AG08396 (cell line): Measurements from ENCODE around the gene CACNB1.
A peak's percentile ranks its signal among the peaks of the same experiment; 100 is the strongest.

Experiments used
- DNase-seq: peaks from one replicate; pipeline ENCODE4 v3.0.0; 2012; ENCODE audit warnings: low spot score, mixed read lengths

The CACNB1 gene

DNA sequence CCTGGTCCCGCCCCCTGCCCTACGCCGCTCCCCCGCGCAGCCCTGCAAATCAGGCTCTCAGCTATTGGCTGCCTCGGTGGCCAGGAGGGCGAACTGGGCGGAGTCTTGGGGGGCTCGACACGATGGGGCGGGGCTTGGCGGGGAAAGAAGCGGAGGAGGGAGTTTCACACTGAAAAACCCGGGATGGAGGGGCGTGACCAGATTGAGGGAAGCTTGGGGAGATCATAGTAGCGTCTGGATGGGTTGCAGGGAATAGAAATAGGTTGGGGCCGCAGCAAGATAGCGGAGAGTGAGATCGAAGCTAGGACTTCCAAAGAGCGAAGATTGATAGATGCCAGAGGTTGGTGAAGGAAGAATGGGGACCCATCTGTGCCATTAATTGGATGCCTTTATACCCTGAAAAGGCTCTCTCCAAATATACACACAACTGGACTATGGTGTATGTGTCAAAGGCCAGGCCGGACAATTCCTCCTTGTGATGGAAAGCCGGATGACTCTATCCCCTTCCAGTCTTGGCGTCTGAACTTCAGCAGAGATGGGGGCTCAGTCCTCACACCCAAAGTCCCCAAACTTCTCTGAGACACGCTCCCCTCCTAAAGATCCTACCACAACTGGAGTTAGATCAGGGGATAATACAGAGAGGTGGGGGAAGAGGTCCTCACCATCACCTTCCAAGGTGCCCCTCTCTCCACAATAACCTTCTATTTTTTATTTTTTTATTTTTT lies 28.7 kb upstream of the CACNB1 start:
- DNase-seq = peak; percentile 76

DNA sequence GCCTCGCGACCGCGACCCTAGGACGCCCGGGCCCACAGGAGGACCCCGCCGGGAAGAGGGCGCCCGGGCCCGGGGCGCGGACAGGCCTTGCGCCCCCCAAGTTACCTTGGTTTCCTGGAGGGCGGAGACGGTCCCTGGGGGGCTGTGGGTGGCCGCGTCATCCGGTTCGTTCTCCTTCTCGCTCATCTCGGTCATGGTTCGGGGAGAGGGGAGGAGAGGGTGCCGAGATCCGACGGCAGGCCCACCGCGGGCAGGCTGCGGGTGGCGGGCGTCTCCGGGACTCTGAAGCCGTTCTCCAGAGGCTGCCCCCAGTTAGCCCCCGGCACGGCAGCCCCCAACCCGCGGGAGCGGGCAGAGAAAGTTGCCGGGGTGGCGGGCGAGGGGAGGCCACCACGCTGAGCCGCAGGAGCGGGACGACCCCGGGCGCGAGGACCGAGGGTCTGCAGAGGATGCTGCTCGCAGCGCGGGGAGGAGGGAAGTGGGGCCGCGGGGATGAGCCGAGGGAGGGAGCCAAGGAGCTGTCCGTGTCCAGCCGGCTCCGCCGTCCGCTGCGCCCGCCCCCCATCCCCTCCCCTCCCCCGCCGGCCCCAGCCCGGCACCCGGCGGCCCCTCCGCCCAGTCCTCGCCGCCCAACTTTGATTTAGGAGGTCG lies 28.0 kb upstream of the CACNB1 start, which contains the start of gene STAC2:
Gene STAC2 (minus strand): TSS at position 638 of the 651 bp plus-strand sequence. CDS start 443 bp downstream, at position 195.
- no peak for DNase-seq

GRCh38 chr17:39224778-39225307 lies 27.4 kb upstream of the CACNB1 start:
- no peak for DNase-seq

DNA sequence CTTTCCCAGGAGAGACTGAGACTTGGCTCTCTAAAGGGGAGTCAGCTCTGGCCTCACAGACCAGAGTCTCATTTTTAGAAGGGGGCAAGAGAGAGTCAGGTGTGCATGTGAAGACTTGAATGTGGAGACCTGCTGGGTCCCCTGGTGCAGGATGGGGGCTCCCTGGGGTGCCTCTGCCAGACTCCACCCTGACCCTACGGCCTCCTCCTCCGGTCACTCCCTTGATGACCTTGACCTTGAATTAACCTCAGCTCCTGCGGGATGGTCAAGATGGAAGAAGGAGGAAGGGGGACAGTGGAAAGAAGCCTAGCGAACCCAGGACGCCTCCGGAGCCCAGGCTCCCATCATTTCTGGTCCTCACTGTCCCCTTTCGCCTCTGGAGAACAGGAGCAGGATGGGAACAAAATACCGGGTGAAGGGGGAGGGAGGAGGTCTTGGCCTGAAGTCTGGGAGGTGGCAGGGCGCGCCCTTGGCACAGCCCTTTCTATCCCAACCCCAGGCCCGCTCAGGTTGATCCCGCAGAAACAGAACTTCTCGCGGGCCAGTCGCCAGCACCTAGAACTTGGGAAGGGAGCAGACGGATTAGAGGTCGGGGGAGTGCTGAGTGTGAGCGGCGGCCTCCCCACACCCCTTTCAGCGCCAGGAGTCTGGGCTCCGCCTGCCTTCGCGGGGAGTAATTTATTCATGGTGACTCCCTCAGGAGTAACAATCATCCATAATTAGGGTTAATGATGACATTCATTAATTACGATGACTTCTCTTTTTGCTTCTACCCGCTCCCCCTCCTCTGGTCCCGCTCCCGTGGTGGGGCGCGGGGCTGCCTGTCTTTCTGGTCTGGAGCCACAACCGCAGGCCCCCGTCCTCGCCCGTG lies 26.7 kb upstream of the CACNB1 start:
- DNase-seq = no peak

DNA sequence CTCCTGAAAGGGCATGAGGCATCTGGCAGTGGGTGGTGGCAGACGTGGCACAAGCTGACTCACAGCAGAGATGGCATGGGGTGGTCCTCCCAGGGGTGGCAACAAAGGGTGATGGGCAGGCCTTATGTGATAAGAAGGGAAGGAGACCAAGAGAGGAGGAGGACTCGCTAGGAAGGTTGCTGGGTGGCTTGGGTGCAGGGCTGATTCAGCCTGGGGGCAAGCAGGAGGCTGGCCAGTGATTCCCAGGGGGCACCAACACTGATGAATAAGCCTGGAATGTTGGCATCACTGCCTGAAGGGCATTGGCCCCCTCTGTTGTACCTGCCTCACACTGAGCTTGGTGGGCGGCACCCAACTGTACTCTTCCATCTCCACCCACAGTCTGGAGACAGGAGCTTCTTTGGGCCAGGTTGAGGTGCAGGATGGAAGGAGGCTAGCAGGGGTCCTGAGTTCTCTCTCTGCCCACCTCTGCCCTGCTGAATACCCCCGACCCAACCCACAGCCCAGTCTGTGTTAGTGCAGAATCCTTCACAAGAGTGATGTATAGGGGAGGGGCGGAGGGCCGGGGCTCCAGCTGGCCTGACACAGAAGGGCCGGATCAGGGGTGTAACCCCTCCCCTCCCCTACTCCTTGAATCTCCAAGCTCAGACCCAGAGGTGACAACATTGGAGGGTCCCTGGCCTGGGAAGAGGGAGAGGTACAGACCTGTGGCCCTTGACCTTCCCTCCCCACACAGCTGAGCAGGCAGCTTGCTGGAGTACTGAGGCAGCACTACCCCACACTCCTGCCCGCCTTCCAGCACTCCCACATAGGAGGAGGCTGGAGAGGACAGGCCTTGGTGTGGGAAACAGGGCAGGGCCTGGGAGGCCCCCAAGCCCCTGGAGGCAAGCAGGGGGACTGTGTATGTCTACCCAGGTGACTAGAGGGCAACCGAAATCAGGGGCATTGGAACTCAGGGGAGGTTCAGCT lies 25.7 kb upstream of the CACNB1 start:
- no peak for DNase-seq

DNA sequence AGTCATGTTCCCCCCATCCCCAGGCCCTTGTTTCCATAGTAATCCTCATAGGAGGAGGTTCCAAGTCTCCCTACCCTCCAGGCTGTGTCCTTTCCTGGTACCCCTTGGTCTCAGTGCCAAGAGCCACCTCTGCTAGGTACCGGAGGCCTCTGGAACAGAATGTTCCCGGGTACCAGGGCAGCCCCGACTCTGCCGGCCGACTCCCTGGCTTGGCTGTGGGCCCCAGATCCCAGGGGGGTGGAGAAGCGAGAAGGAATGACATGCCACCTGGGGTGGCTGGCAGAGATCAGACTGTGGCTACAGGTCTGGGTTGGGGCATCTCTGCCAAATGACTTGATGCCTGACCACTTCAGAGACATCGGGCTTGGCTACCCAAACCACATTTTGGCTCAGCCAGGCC lies 24.7 kb upstream of the CACNB1 start:
- DNase-seq = no peak

DNA sequence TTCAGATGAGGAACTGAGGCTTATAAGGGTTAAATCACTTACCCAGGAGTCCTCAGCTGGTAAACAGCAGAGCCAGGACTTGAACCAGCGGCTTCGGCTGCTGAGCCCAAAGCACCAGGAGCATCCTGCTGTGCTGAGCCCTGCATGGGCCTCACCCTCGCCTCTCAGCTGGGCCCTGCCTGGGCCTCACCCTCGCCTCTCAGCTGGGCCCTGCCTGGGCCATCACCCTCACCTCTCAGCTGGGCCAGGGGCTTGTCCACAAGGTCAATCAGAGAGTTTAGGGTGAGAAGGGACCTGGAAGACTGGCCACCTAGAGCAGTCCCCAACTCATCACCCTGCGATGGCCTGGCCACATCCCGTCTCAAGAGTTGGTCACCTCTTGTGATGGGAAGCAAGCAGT lies 24.1 kb upstream of the CACNB1 start:
- DNase-seq = no peak

- no peak for DNase-seq
Measured at GRCh38 chr17:39219647-39220154, 22.2 kb upstream of the CACNB1 start.

DNA sequence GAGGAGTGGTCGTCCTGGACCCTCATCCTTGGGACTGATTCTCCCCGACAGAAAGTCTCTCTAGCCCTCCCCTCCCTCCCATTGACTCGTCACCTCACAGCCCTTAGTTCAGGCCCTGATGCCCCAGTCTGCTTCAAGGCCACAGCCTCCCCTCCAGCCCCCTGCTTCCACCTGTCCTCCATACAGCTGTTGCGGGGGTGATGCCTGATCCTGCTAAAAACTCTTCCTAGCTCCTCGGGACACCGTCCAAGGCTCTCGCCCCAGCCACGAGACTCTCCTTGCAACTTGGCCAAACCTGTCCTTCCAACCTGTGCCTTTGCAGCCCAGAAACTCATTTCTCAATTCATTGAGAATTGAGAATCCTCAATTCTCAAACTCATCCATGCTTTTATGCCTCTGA lies 21.4 kb upstream of the CACNB1 start:
- no peak for DNase-seq

DNA sequence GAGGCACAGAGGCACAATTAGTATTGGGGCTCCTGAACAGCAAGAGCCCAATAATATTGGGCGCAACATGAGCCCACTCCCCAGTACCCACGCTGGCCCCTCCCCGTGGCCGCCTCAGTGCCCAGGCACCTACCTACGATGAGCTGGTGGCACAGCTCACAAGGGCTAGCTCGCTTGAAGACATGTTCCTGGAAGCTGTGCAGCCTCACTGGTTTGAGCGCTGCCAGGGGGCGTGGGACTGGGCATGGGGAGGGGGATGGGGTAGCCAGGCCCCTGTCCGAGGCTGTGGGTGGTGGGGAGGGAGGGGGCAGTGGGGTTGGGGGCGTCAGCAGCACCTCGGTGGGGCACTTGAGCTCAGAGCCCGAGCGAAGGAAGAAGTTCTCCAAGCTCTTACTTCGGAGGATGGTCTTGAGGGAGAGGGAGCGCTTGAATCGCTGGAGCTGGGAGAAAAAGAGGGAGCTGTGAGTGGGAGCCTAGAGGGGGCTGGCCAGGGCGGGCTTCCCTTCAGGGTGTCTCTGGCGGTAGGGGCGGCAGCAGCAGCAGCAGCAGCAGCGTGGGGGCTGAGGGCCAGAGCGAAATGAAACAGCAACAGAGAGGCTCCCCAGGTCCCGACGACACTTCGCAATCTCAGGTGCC lies 20.4 kb upstream of the CACNB1 start:
- no peak for DNase-seq

GRCh38 chr17:39213852-39214251 lies 16.4 kb upstream of the CACNB1 start:
- DNase-seq = no peak

DNA sequence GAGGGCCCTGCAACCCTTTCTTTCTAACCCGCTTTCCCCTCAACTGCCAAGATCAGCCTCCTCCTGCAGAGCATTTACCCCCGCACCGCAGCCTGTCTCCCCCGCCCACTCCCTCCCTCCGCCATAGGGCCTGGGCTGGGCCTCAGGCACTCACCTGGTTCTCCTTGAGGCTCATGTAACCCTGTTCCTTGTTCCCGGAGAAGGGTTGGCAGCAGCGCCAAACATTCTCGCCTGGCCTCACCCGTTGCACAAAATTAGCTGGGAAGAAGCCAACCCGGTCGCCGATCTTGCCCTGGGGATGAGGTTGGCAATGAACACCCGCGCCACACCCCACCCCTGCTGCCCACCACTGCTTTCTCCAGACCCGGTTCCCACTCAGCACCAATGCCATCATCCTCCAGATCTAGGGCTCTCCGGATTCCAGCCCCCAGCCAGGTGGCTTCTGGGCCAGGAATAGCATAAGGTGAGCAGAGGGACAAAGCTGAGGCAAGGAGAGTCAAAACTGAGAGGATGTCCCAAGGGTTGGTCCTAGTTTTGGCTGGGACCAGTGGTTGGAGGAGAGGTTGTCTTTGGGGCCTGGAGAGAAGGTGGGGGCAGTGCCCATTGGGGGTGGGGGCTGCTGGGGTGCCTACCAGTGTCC lies 15.5 kb upstream of the CACNB1 start:
- DNase-seq = no peak

DNA sequence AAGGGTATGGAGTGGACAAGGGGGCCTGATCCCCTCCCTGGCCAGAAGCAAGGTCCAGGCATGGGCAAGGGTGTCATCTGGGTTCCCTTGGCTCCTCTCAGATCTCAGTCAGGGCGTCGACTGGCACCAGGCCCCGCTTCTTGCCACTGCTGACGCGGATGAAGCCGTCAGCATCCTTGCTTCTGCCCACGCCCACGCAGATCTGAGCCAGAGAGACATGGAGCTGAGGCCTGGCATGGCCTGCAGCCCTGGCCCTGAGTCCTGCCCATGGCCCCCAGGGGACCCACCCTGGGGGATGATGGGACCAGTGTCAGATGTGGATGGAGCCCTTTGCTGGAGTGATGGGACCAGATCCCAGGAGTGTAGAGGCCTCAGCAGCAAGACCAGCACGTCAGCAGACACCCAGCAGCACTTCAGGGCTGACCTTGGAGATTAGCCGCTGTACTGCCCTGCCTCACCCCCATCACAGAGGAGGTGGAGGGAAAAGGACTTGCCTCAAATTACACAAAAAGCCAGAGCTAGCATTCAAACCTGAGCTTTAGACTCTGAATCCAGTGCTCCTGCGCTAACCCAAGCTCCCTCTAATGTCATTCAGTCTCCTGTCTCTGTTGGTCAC lies 14.8 kb upstream of the CACNB1 start:
- no peak for DNase-seq

DNA sequence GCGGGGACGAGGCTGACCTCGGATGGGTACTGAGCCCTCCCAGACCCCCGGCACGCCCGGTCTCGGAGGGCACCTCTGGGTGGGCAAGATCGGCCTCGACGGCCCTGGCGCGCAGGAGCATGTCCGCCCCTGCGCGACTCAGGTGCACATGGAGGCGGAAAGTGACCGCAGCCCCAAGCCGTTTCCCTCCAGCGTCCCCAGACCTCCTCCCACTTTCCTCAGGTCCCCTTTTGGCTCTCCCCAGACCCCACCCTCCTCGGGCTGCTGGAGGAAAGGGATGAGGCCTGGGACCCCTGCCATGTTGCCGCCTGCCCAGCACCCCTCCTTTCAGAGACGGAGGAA lies 12.6 kb upstream of the CACNB1 start:
- no peak for DNase-seq

GRCh38 chr17:39209317-39210092 lies 12.0 kb upstream of the CACNB1 start:
- peak; percentile 83 for DNase-seq

DNA sequence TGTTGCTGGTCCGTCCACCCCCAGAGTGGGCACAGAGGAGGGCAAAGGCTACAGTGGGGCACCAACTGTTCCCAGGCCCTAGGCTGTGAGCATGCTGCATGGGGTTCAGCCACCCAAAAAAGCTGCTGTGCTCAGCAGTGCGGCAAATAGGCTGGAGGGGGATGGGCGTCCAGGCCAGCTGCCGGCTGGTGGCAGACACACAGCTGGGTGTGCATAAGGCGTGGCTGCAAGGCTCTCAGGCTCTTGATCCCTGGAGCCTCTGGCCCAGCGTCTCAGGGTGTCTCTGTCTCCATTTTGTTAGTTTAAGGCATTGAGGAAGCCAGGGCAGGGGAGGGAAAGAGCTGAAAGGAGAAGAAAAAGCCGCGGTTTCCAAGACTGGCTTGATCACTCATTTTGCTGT lies 11.4 kb upstream of the CACNB1 start:
- DNase-seq = no peak

DNA sequence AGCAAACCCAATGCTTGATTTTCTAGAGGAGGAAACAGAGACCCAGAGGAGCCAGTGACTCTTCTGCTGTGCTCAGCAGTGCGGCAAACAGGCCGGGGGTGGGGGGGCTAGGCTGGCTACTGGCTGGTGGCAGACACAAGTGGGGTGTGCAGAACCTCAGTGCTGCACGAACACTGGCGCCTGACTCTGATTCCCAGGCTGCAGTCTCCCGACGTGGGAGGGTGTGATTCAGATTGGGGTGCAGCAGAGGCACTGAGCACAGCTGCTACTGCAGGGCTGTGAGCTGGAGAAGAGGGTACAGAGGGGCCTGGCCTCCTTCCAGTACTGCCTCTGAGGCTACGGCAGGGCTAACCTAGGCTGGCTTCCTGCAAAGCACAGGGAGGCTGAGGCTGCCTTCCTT lies 10.7 kb upstream of the CACNB1 start:
- DNase-seq = no peak

DNA sequence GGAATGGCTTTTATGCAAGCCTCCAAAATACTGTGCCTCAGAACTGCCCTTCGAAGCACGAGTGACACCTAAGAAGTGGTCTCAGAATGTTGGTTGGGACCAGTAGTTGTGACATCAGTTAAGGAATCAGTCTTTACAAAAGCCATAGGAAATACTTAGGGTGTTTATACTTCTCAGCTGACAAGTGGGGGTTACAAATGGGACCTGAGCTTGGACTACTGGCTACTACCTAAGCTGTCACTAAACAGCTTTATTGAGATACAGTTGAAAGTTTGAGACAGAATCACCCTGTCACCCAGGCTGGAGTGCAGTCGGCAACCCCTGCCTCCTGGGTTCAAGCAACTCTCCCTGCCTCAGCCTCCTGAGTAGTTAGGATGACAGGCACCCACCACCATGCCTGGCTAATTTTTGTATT lies 7.7 kb upstream of the CACNB1 start:
- no peak for DNase-seq

GRCh38 chr17:39204245-39204644 lies 6.8 kb upstream of the CACNB1 start:
- no peak for DNase-seq
